ENCODE measurements around the gene MYZAP. TPM values are rescaled to one million over a fixed set of nuclear protein-coding genes. Genes with fewer than 3 reads are reported as not detected.

Gene MYZAP
- total RNA-seq, 1 experiment from 2014 or later, result 5.1 TPM

GRCh38 chr15:57665194-57665593 is 73.5 kb downstream of the MYZAP start:
- Mint-ChIP-seq H3K36me3 (ENCODE audit: insufficient read depth, unreplicated experiment) (no peaks in the 10 kb centered on the region), H3K9me3 (ENCODE audit: low read depth, unreplicated experiment) (no peaks in the 10 kb centered on the region), H3K4me3 (ENCODE audit: low read depth, unreplicated experiment) (no peak overlapping the region), H3K27ac (ENCODE audit: unreplicated experiment) (no peak overlapping the region), H3K4me1 (ENCODE audit: low read depth, unreplicated experiment) (peaks cover 67% of the 10 kb centered on the region), H3K27me3 (ENCODE audit: unreplicated experiment) (no peaks in the 10 kb centered on the region)
- BruUV-seq (replicated peaks), result no TSS peak
- intact Hi-C loops (cut with micrococcal nuclease; ENCODE audit: unreplicated experiment), result no loop called here
- DNase-seq, result no peak
- CTCF ChIA-PET, result interaction anchor here (1.2 kb wide), 1 partner anchor 41 kb away, joined by 7 read pairs; the partner anchor contains the start of gene POLR2M
- TF ChIP-seq CTCF (IDR thresholded peaks at IDR 0.05; ENCODE audit: unreplicated experiment), result no peak

DNA sequence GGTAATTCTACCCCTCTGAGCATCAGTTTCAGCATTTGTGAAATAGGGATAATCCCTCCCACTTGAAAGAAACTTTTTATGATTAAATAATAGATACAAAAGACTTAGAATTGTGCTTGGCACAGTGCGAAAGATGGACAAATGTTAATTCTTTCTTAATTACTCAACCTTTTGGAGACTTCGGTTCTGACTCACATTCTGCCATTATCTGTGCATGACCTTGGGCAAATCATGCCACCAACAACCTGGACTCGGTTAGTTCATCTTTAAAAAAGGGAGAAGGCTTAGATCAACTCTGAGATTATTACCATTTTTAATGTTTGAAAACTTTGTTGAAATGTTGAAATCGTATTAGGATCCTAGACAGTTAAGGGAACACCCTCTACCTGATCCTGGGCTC is 74.2 kb downstream of the MYZAP start:
- CTCF ChIA-PET, result interaction anchor here (1.2 kb wide), 1 partner anchor 41 kb away, joined by 7 read pairs; the partner anchor contains the start of gene POLR2M
- Mint-ChIP-seq H3K9me3 (ENCODE audit: low read depth, unreplicated experiment) (no peaks in the 10 kb centered on the region), H3K36me3 (ENCODE audit: insufficient read depth, unreplicated experiment) (no peaks in the 10 kb centered on the region), H3K4me1 (ENCODE audit: low read depth, unreplicated experiment) (peaks cover 67% of the 10 kb centered on the region), H3K27me3 (ENCODE audit: unreplicated experiment) (no peaks in the 10 kb centered on the region), H3K4me3 (ENCODE audit: low read depth, unreplicated experiment) (no peak overlapping the region), H3K27ac (ENCODE audit: unreplicated experiment) (no peak overlapping the region)
- BruUV-seq (replicated peaks), result no TSS peak
- DNase-seq, result no peak
- intact Hi-C loops (cut with micrococcal nuclease; ENCODE audit: unreplicated experiment), result loop anchor here (2.0 kb wide), 1 partner anchor 25 kb away; no protein-coding TSS in a partner anchor
- TF ChIP-seq CTCF (IDR thresholded peaks at IDR 0.05; ENCODE audit: unreplicated experiment), result no peak

DNA sequence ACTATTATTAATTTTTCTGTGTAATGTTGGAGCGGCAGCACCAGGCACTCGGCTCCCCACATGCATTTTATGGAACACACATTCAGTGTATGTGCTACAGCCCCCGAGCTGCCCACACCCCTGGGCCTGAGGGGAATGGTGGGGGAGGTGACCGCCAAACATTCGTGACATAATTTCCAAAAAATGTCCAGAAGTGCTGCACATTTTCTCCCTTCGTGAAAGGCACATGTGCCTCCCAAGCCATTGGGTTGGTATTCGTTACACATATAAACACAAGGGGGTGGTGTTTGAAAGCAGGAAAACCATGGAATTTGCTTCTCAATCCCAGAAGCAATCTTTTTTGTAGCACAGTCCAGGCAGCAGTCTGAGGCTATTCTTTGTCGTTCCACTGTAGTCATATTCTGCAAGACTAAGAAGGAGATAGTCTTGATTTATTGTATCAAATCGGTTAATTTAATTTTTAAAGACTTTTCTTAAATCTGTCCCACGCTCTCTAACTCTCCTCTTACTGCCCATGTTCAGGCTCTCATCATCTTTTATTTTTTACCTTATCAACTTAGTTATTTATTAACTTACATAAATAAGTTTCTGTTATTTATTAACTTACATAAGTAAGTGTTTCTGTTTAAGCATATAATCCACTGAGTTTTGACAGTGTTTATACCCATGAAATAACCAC is 75.6 kb downstream of the MYZAP start:
- CTCF ChIA-PET, result interaction anchor here (0.7 to 3.9 kb wide), 3 partner anchors 40 to 751 kb away, joined by 3 to 14 read pairs (median 4); partner anchors contain the start of gene POLR2M
- TF ChIP-seq CTCF (IDR thresholded peaks at IDR 0.05; ENCODE audit: unreplicated experiment), result no peak
- DNase-seq, result peak; percentile 55
- no peaks in the 10 kb centered on the region for H3K9me3 Mint-ChIP-seq (ENCODE audit: low read depth, unreplicated experiment)
- intact Hi-C loops (cut with micrococcal nuclease; ENCODE audit: unreplicated experiment), result loop anchor here (1.0 to 2.0 kb wide), 3 partner anchors 27 to 194 kb away; no protein-coding TSS in a partner anchor
- BruUV-seq (replicated peaks), result no TSS peak
- peak overlapping the region; percentile 1 for H3K27ac Mint-ChIP-seq (ENCODE audit: unreplicated experiment)
- peaks cover 66% of the 10 kb centered on the region for H3K4me1 Mint-ChIP-seq (ENCODE audit: low read depth, unreplicated experiment)
- peak overlapping the region; percentile 47 for H3K4me3 Mint-ChIP-seq (ENCODE audit: low read depth, unreplicated experiment)
- no peaks in the 10 kb centered on the region for H3K27me3 Mint-ChIP-seq (ENCODE audit: unreplicated experiment)
- no peaks in the 10 kb centered on the region for H3K36me3 Mint-ChIP-seq (ENCODE audit: insufficient read depth, unreplicated experiment)

GRCh38 chr15:57668016-57668415 is 76.3 kb downstream of the MYZAP start:
- Mint-ChIP-seq H3K27me3 (ENCODE audit: unreplicated experiment) (no peaks in the 10 kb centered on the region), H3K27ac (ENCODE audit: unreplicated experiment) (peak overlapping the region; percentile 1), H3K4me3 (ENCODE audit: low read depth, unreplicated experiment) (peak overlapping the region; percentile 47), H3K9me3 (ENCODE audit: low read depth, unreplicated experiment) (no peaks in the 10 kb centered on the region), H3K4me1 (ENCODE audit: low read depth, unreplicated experiment) (peaks cover 66% of the 10 kb centered on the region), H3K36me3 (ENCODE audit: insufficient read depth, unreplicated experiment) (no peaks in the 10 kb centered on the region)
- intact Hi-C loops (cut with micrococcal nuclease; ENCODE audit: unreplicated experiment), result no loop called here
- CTCF ChIA-PET, result interaction anchor here (1.2 to 3.9 kb wide), 2 partner anchors 9 to 193 kb away, joined by 3 to 14 read pairs; no protein-coding TSS in a partner anchor
- no peak for DNase-seq
- no TSS peak for BruUV-seq (replicated peaks)
- TF ChIP-seq CTCF (IDR thresholded peaks at IDR 0.05; ENCODE audit: unreplicated experiment), result no peak
